HG03460 (cell line): ENCODE data around the gene CERS5.

Experiments
- ATAC-seq: cut with Tn5 transposase; IDR thresholded peaks from one replicate; pipeline ENCODE4 v1.9.1; 2021; ENCODE audit not compliant: unreplicated experiment

The CERS5 gene

DNA sequence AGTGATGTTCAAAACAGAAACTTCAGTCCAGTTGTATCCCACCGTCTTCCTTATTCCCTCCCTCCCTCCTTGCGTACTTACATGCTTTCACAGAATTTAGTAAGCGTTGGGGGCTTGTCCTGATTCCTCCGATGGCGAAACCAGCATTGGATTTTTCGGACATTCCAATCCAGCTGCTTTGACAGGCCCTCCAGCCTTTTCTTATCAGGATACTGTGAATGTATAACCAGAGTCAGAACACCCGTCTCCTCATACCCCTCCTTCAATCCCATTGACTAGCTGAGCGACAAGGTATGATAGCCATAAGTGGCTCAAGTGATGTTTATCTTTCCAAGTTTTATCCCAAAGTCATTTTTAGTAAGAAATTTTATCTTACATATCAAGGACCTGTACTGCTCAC is 24.2 kb downstream of the CERS5 start:
- no peak for ATAC-seq

GRCh38 chr12:50132505-50133135 is 34.5 kb downstream of the CERS5 start:
- no peak for ATAC-seq

GRCh38 chr12:50129290-50129689 is 37.9 kb downstream of the CERS5 start:
- no peak for ATAC-seq

- ATAC-seq, result no peak
Measured at GRCh38 chr12:50127546-50127945, 39.6 kb downstream of the CERS5 start.

DNA sequence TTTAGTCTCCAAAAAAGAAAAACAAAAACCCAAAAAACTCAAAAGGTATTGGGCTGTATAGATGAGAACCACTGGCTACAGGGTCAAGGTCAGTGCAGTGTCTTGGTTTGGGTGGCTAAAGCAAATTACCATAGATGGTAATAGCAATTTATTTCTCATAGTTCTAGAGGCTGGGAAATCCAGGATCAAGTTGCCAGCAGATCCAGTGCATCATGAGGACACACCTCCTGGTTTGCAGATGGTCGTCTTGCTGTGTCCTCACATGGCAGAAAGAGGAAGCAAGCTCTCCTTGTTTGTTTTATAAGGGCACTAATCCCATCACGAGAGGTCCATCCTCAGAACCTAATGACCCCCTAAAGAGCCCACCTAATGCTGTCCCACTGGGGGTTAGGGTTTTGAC is 44.0 kb downstream of the CERS5 start:
- ATAC-seq, result no peak

- ATAC-seq, result no peak
Measured at GRCh38 chr12:50121641-50122040, 45.5 kb downstream of the CERS5 start.

- no peak for ATAC-seq
Measured at GRCh38 chr12:50120953-50121352, 46.2 kb downstream of the CERS5 start.

GRCh38 chr12:50120521-50120920 is 46.6 kb downstream of the CERS5 start:
- ATAC-seq, result no peak

- ATAC-seq, result no peak
Measured at GRCh38 chr12:50119387-50119786, 47.8 kb downstream of the CERS5 start.

GRCh38 chr12:50117057-50117622 is 50.0 kb downstream of the CERS5 start:
- ATAC-seq, result no peak

- ATAC-seq, result no peak
Measured at GRCh38 chr12:50112456-50113218, 54.5 kb downstream of the CERS5 start.

DNA sequence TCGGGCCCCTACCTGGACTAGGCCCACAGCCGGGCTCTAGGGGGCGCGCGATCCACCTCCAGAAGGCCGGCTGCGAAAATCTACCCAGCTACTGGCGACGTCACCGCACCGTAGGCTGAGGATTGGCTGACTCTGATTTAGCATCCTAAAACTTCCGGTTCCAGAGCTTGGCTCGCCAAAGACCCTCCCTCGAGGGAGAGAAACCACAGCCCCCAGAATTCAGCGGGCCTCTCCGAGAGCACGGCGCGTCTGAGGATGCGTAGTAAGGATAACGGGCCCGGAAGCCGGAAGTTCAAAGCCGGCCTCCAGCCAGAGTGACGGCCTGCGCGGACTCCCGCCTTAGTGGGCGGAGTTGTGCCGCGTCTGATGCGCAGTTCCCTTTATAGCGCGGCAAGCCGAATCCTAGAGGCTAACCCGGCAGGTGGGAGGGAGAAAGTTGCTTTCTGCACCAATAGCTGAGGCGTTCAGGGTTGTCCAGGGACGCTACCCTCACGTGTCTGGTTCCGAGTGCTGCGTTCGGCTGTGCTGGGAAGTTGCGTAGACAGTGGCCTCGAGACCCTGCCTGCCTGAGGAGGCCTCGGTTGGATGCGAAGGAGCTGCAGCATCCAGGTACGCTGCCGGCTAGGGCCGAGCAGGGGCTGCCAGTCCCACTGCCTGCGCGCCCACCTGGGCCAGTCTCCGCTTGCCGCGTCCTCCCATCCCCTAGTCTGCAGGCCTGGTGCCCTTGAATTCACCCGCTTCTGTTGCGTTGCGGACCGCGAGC is 55.3 kb downstream of the CERS5 start, which contains the start of gene COX14:
Gene COX14, plus strand, starts transcription at position 544 of the 763 bp plus-strand sequence. CDS start 7,808 bp downstream, outside the sequence.
- peak; percentile 76 for ATAC-seq

GRCh38 chr12:50111395-50111692 is 55.8 kb downstream of the CERS5 start:
- no peak for ATAC-seq

DNA sequence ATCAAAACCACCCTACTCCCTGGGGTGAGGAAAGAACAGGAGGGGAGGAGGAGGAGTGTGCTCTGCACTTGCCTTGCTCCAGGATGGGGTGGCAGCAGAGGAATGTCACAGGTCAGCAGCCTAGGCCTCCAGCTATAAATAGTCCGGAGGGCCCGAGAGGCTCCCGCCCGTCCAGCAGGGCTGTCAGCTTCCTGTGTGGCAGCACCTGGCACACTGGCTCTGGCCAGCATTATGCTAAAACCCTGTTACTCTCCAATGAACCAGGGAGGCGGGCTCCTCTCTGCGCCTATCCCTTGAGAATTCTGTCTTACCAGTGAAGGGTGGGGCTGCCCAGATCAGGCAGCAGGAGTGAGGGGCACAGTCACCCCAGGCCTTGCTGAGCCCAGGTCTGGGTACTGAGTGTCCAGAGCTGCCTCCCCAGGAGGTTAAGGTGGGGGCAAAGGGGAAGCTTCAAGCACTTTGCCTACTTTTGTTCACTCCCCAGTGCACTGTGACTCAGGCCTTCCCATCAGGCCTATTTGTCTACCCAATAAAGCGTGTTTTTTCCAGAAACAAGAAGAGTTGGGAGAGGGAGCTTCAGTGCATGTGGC is 56.3 kb downstream of the CERS5 start:
- ATAC-seq, result no peak

DNA sequence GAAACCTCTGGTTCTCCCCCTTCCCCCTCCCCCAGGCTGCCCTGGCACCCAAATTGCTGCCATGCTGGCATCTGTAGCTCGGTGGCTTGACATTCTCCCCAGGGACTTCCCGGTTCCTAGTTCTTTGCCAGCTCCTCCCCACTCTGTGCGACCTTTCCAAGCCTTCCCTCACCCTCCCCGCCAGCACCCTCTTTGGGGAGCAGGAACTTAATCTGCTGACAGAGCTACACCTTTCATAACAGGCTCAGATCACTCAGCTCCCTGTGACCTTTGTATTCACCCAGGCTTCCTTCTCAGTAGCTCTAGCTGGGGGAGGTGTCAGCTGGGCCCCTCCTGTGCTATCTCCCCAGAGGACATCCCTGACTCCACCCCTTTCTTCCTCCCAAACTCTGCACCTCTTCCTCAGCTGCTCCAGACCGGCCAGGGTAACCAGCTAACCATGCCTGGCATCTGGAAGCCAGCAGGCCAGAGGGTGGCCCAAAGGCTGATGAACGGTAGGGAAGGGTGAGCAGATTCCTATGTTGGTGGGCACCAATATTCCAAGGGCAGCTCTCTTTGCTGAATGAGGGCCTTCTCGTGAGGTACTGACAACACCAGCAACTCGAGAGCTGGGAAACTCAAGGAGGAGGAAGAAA is 56.9 kb downstream of the CERS5 start:
- no peak for ATAC-seq

GRCh38 chr12:50109319-50109718 is 57.9 kb downstream of the CERS5 start:
- no peak for ATAC-seq

DNA sequence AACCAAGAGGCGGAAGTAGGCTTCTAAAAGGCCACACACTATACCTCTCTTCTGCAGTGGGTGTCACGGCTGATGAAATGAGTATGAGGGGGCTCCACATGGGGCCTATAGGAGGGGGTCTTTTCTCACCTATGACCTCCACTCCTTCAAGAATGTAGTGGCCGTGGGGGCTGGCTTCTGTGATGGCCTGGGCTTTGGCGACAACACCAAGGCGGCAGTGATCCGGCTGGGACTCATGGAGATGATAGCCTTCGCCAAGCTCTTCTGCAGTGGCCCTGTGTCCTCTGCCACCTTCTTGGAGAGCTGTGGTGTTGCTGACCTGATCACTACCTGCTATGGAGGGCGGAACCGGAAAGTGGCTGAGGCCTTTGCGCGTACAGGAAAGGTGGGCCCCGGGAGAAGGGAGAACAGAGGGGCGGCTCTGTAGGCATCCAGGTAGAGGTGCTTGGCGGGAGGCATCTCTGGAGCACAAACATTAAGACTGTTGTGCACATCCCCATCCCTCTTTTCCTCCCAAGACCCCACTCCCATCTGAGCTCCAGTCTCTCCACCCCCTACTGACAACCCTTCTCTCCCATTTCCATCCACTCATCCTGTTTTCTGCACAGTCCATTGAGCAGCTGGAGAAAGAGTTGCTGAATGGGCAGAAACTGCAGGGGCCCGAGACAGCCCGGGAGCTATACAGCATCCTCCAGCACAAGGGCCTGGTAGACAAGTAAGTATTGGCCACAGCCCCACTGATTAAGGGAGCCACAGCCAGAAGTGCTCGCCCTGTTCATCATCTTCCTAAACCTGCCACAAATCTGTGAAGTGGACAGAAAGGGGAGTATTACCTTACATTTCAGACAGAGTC is 59.5 kb downstream of the CERS5 start:
- ATAC-seq, result no peak

GRCh38 chr12:50106907-50107306 is 60.3 kb downstream of the CERS5 start:
- no peak for ATAC-seq

DNA sequence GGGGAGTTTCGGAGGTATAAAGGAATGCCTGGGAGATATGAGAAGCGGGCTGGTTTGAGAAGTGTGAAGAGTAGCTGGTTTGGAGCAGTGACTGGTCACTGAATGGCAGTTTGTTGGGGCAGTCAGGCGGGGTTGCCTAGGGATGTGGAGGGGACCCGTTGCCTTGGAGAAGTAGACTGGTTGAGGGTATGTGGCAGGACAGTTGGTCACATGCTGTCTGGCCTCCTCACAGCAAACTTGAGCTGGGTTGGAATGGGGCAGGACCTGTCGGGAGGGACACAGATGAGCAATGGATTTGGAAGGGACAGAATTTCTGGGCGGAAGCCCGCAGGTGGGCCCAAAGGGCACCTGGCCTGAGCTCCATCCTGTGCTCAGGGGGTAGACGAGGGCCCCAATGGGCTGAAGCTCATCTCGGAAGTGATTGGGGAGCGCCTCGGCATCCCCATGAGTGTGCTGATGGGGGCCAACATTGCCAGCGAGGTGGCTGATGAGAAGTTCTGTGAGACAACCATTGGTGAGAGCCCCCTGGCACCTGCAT is 61.2 kb downstream of the CERS5 start:
- no peak for ATAC-seq
